ENCODE measurements around the gene MRPL58. TPM values are rescaled to one million over a fixed set of nuclear protein-coding genes. Genes with fewer than 3 reads are reported as not detected.

MRPL58 gene
- total and polyA plus RNA-seq, 4 donors: 14.7 to 55.5 (median 35.7) TPM

- H3K27ac ChIP-seq (ENCODE audit: low read depth in 1 of 2, low read length in 1 of 2): no peak overlapping the region
- peaks cover 0 to 16% (median 0%) of the 10 kb centered on the region in 5 donors for H3K4me1 ChIP-seq (ENCODE audit: control insufficient read depth in 5 of 5, insufficient read depth in 5 of 5, low read length in 5 of 5)
- no peaks in the 10 kb centered on the region for H3K27me3 ChIP-seq (ENCODE audit: control insufficient read depth in 3 of 3, insufficient read depth in 3 of 3, low read length in 2 of 3)
- H3K36me3 ChIP-seq (ENCODE audit: control insufficient read depth in 4 of 4, insufficient read depth in 4 of 4, low read length in 4 of 4): no peaks in the 10 kb centered on the region
- DNase-seq (no peak), ATAC-seq (ENCODE audit: insufficient read depth, low FRiP score) (no peak)
- H3K4me3 ChIP-seq: no peak overlapping the region
- H3K9me3 ChIP-seq (ENCODE audit: control insufficient read depth in 4 of 4, insufficient read depth in 3 of 4, low read length in 3 of 4): no peaks in the 10 kb centered on the region
- H3K9ac ChIP-seq (ENCODE audit: insufficient read depth in 1 of 2, low read length in 2 of 2): no peak overlapping the region
- no peak for TF ChIP-seq CTCF (IDR thresholded peaks at IDR 0.05; ENCODE audit: control extremely low read depth, extremely low read depth)
- WGBS, 2 donors: 95 to 96% methylated on average over 8 of the region's 8 CpGs
These were observed 17.7 kb downstream of the MRPL58 start for GRCh38 chr17:75030161-75030560.

GRCh38 chr17:75031972-75032719 is 19.7 kb downstream of the MRPL58 start:
- peak overlapping the region in 1 of 2 donors; percentile 16 for H3K9ac ChIP-seq (ENCODE audit: insufficient read depth in 1 of 2, low read length in 2 of 2)
- H3K36me3 ChIP-seq (ENCODE audit: control insufficient read depth in 4 of 4, insufficient read depth in 4 of 4, low read length in 4 of 4): no peaks in the 10 kb centered on the region
- DNase-seq (peak; percentile 79 to 85 (median 81)), ATAC-seq (ENCODE audit: insufficient read depth, low FRiP score) (no peak)
- peaks cover 0 to 22% (median 0%) of the 10 kb centered on the region in 5 donors for H3K4me1 ChIP-seq (ENCODE audit: control insufficient read depth in 5 of 5, insufficient read depth in 5 of 5, low read length in 5 of 5)
- H3K9me3 ChIP-seq (ENCODE audit: control insufficient read depth in 4 of 4, insufficient read depth in 3 of 4, low read length in 3 of 4): no peaks in the 10 kb centered on the region
- H3K27ac ChIP-seq (ENCODE audit: low read depth in 1 of 2, low read length in 1 of 2): peak overlapping the region in 1 of 2 donors; percentile 13
- 12 to 19% methylated on average over 10 of the region's 10 CpGs for WGBS, 2 donors
- no peak for TF ChIP-seq CTCF (IDR thresholded peaks at IDR 0.05; ENCODE audit: control extremely low read depth, extremely low read depth)
- H3K27me3 ChIP-seq (ENCODE audit: control insufficient read depth in 3 of 3, insufficient read depth in 3 of 3, low read length in 2 of 3): no peaks in the 10 kb centered on the region
- no peak overlapping the region for H3K4me3 ChIP-seq

- peak; percentile 52 to 62 (median 56) for DNase-seq
These were observed 20.3 kb downstream of the MRPL58 start for GRCh38 chr17:75032720-75033280.

More at GRCh38 chr17:75032720-75033280, 20.3 kb downstream of the MRPL58 start:
- Histone ChIP-seq H3K4me3 (no peak overlapping the region), H3K36me3 (ENCODE audit: control insufficient read depth in 4 of 4, insufficient read depth in 4 of 4, low read length in 4 of 4) (no peaks in the 10 kb centered on the region), H3K4me1 (ENCODE audit: control insufficient read depth in 5 of 5, insufficient read depth in 5 of 5, low read length in 5 of 5) (peaks cover 0 to 22% (median 0%) of the 10 kb centered on the region in 5 donors), H3K9ac (ENCODE audit: insufficient read depth in 1 of 2, low read length in 2 of 2) (no peak overlapping the region), H3K27ac (ENCODE audit: low read depth in 1 of 2, low read length in 1 of 2) (no peak overlapping the region), H3K9me3 (ENCODE audit: control insufficient read depth in 4 of 4, insufficient read depth in 3 of 4, low read length in 3 of 4) (no peaks in the 10 kb centered on the region), H3K27me3 (ENCODE audit: control insufficient read depth in 3 of 3, insufficient read depth in 3 of 3, low read length in 2 of 3) (no peaks in the 10 kb centered on the region)
- ATAC-seq (ENCODE audit: insufficient read depth, low FRiP score): no peak
- no peak for TF ChIP-seq CTCF (IDR thresholded peaks at IDR 0.05; ENCODE audit: control extremely low read depth, extremely low read depth)
- WGBS, 2 donors: 8 to 9% methylated on average over 13 of the region's 13 CpGs

Measured in lung (tissue), 12 donors.